Stimulated activated CD4-positive, alpha-beta T cell treated with anti-CD3 and anti-CD28 coated beads, Interleukin-4, amount 100 ng/mL, for 1 hour (primary cell): Measurements from ENCODE around the gene CRYM.

Source experiments
- DNase-seq: peaks from one replicate; pipeline ENCODE4 v3.0.0-alpha.2; 2020

The CRYM gene

DNA sequence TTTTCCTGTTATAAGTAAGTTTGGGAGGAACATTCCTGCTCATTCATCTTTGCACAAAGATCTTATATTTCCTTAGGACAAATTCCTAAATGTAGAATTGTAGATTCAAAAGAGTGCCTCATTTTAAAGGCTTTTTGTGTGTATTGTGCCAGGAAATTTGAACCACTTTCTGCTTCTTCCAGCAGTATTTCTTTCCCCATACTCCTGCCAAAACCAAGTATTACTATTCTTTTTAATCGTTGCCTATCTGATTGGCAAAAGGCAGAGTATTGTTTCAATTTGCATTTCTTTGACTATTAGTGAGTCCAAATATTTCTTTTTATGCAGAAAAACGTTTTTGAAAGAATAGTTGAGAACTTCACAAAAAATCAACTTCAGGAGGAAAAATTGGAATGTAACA lies 35.3 kb downstream of the CRYM start:
- no peak for DNase-seq

GRCh38 chr16:21239646-21240045 lies 38.4 kb downstream of the CRYM start:
- DNase-seq: no peak

DNA sequence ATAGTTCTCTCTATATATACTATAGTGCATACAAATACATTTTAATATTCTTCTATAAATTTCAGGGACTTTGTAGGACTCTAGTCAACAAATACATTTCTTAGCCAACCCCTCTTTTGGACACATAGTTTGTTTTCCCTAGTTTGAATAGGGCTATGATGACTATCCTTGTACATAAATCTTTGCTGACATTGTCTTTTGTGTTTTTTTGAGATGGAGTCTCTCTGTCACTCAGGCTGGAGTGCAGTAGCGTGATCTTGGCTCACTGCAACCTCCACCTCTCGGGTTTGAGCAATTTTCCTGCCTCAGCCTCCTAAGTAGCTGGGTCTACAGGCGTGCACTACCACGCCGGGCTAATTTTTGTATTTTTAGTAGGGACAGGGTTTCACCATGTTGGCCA lies 41.3 kb downstream of the CRYM start:
- no peak for DNase-seq

DNA sequence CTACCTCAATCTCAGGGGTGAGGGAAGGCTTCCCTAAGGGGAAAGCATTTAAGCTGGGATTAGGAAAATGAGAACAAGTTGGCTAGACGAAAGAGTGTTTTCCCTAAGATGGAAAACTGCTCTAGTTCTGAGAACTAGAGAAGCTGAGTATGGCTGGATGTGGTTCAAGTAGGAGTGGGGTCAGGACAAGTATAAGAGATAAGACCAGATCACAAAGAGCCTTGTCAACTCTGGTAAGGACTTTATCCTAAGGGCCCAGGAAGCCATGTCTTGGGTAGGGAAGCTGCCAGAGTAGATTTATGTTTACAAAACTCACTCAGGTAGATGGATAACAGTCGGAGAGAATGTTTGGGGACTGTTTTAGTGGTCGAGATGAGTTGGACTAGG lies 42.9 kb downstream of the CRYM start:
- no peak for DNase-seq

DNA sequence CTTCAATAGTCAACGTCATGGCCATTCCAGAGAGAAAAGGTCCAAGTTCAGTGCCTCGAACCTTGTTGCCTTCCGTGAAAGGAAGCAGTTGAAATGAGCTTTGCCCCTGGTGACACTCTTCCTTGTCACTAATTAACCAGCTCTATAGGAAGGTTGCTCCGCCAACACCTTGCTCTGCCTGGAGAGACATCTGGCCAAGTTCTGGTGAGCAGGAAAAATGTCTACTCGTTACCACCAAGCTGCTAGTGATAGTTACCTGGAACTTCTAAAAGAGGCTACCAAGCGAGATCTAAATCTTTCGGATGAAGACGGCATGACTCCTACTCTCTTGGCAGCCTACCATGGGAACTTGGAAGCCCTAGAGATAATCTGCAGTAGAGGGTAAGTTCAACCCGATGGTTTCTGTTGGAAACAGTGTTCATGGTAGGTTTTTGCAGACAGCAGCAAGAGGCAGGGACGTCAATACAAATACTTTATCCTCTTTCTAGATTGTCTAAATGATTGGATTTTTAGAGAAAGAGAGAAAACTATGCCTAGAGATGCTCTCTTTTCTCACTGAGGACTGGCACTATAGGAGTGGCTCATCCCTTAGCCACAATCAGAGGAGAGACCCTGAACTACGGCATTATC lies 44.5 kb downstream of the CRYM start, which contains the start of gene ANKS4B:
TSS of gene ANKS4B (plus strand) at position 179 of the 630 bp plus-strand sequence. CDS start at position 218, 39 bp downstream.
- DNase-seq: no peak

DNA sequence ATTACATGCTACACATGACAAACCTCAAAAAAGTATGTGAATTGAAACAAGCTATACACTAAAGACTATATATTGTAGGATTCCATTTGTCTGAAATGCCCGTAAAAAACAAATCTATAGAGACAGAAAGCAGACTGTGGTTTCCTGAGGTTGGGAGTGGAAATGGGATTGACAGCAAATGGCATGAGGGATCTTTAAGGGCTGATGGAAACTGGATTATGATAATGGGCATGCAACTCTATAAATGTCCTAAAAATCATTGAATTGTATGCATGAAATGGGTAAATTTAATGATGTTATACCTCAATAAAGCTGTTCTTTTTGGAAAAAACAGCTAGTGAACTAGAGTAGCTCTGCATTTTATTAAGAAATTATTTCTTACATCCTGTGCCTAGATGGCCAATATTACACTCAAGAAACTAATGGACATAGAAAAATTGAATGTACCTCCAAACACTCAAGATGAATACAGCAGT lies 45.0 kb downstream of the CRYM start:
- DNase-seq: no peak

DNA sequence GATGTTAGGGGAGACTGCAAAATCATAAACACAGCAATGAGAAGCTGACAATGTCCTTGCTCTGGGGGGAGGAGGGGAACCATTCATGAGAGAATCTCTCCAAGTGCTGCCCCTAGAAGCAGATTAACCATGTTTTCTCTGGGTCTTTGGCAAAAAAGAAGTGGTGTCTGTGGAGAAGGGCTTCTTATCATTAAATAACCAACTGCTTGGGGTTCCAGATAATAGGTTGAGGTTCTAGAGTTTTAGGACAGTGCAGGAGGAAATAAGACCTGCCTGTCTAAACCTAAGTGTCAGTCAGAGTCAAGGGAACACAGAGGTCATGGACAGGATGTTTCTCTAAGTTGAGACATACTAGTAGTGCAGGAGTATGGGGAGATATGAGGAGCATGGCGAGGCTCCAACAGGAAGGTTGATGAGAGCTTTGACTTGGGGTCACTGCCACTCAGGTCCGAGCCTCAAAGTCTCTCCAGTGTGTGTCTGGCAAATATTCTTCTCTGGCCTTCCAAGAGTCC lies 49.7 kb downstream of the CRYM start:
- no peak for DNase-seq

DNA sequence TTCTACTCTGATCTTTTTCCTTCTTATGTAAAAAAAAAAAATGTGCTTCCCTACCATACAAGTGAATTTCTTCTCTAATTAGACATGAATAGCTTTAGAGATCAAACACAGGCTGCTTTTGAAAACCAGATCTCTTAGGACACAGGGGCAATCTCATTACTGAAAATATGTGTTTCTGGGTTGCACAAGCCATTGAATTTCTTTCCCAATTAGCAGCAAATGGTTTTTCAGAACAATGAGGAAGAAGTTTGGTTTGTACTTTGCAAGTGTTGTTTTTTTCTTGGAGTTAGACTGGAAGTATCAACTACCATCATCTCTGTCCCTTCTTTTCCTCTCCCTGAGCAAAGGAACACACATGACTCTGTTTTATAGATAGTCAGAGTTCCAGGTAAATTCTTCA lies 50.2 kb downstream of the CRYM start:
- no peak for DNase-seq

DNA sequence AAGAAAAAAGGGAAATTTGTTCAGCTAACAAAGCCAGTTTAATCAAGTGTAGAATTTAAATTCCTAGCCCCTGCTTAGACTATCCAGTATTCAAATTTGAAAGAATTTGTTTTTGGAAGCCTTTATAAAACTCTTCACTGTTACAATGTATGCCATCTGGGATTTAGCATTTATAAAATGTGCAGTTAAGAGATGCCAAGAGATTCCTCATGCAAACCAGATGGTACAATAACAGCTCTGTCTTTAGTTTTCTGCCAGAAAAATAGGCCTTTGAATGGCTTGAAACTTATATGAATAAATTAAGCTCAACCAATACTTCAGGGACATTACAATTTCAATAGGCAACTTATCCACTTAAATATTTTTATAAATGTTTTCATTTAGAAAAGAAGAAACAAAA lies 51.3 kb downstream of the CRYM start:
- no peak for DNase-seq

DNA sequence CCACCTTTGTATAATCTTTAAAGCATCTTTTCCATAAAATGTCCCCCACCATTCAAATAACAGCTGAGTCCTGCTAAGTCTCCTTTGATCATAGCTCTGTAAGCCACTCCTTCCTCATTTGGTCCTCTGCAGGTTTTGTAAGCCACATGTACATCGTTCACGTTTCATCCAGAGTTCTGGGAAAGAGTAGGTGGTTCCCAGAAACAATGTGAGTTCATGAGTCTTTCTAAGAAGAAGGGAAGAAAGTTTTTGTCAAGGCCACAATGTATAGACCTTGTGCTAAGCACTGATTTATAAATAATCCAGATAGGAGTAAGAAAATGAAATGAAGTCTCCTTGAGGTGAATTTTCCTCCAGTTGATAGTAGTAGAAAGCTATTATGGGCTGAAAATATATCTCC lies 53.3 kb downstream of the CRYM start:
- no peak for DNase-seq

GRCh38 chr16:21223787-21224186 lies 54.3 kb downstream of the CRYM start:
- DNase-seq: no peak

DNA sequence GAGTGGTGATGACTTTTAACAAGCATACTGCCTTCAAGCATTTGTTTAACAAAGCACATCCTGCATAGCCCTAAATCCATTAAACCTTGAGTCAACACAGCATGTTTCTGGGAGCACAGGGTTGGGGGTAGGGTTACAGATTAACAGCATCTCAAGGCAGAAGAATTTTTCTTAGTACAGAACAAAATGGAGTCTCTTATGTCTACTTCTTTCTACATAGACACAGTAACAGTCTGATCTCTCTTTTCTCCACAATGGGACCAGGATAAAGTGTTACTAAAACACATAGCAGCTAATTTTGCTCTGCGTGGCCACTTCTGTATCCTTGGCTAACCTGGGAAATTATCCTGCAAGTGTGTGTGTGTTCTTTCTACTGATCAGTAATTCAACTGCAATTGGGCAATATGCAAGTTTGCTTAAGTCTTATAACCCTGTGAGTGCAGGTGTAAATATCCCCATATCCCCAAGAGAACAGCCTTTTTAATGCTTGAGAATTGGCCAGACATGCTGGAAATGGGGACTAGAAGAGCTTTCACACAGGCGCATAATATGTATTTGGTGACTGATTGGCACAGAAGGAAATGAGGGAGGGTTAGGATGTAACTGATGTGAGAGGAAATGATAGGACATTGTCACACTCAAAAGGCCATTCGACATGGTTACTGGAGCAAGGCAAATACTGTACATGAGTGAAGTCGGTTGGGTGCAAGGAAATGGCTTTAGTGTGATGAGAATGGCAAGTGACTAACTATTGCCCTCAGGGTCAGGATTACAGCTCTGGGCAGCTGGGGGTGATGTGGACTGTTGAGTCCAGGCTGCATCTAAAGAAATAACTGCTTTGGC lies 55.4 kb downstream of the CRYM start:
- DNase-seq: no peak

DNA sequence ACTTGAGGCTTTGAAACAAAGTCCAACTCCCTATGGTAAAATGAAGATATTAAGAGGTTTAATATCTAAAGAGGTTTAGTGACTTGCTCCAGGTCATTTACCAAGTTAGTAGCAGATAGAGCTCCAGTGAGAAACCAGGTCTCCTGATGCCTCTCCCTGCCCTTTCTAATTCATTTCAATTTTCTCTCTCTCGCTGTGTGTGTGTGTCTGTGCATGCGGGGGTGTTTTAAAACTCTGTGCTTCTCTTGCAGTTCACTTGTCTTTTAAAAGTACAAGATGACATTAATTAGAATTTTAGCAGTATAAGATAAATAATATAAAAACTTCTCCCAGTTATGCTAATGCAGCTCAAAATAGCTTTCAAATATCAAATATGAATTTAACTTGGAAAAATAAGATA lies 58.5 kb downstream of the CRYM start:
- DNase-seq: no peak

DNA sequence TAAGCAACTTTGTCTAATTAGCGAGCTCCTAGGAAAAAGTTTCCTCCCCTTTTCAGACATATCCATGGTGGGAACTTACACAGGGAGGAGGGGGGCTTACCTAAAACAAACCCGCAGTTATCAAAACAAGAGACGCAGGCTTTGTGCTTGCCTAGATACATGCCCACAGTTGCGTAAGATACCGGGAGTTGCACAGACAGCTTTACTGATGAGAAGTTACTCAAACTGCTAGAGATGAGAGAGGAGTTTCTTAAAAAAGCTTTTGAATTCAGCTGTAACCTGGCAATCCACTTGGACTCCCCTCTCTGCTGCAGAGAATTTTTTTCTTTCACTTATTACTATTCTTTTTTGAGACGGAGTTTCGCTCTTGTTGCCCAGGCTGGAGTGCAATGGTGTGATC lies 59.9 kb downstream of the CRYM start:
- DNase-seq: no peak

- no peak for DNase-seq
Observed at GRCh38 chr16:21217121-21217520, 61.0 kb downstream of the CRYM start.

GRCh38 chr16:21214086-21214485 lies 64.0 kb downstream of the CRYM start:
- no peak for DNase-seq

DNA sequence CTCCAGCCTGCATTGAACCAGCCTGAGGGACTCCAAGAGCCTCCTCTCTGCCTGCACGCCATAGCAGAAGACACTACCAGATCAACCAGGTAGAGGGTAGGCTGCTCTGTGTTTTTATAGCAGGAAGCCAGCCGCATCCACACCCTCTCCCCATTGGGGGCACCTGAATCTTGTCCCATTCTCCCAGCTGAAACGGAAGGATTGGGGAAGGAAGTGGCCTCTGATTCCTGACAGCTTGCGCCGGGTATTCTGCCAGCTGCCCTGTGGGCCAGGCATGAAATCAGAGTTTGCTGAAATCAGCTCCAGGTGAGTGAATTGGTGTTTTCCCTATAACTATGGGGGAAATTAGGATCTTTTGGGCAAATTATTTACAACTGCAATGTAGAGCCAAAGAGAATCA lies 66.6 kb downstream of the CRYM start, which contains the start of gene ZP2:
TSS of gene ZP2 (minus strand) at position 89 of the 400 bp plus-strand sequence. CDS start at position 62, 27 bp downstream.
- no peak for DNase-seq
